OCI-LY1 (cell line): Measurements from ENCODE around the gene HIRA.

Experiments used
- CTCF ChIP-seq: fragments of 200-600 bp; sonication (generic), shearing (Covaris generic); IDR thresholded peaks from 2 replicates; pipeline ENCODE4 v1.5.1; 2017; ENCODE audit warnings: mild to moderate bottlenecking, antibody characterized with exemption, low read length, moderate library complexity, mixed read lengths
- EZH2 ChIP-seq: fragments of 200-600 bp; sonication (generic), shearing (Covaris generic); IDR thresholded peaks from 2 replicates; pipeline ENCODE4 v1.8.0; 2017; ENCODE audit warnings: borderline replicate concordance, mixed run types, mild to moderate bottlenecking, antibody characterized with exemption, low read length, moderate library complexity, mixed read lengths

DNA sequence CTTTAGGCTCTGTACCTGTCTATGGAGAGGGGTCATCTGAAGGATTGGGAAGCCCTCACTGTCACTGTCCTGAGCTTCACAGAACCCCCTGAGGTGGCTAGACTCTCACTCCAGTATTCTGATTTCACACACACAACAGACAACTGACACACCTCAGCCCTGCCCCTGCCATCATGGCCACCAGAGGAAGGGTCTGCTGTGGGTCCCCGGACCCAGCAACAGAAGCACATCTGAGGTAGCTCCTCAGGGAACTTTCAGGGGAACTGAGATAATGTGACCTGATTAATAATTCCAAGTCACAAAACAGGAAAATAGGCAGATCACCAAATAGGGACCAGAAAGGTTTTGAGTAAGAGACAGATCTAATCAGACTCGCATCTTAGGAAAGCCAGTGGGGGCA, 23.5 kb upstream of the HIRA start:
- TF ChIP-seq CTCF = no peak
- no peak for TF ChIP-seq EZH2
